PFSK-1 (cell line): Measurements from ENCODE around the gene ZDHHC9.
A peak's percentile ranks its signal among the peaks of the same experiment; 100 is the strongest.

ENCODE experiments used
- POLR2AphosphoS5 ChIP-seq: IDR thresholded peaks from 2 replicates; pipeline ENCODE4 v1.6.1; 2012; ENCODE audit warnings: low read depth, mild to moderate bottlenecking, control low read depth, low read length, moderate library complexity
- REST ChIP-seq, 2 experiments: IDR thresholded peaks; 2 replicates each; pipeline versions ENCODE4 v1.6.1 to v1.8.0; 2011 to 2012; ENCODE audit warnings: low read depth in 2 of 2, low read length in 2 of 2, control low read depth in 1 of 2, inconsistent platforms in 1 of 2, mild to moderate bottlenecking in 1 of 2, moderate library complexity in 1 of 2; ENCODE audit not compliant: insufficient read depth in 1 of 2
- SIN3A ChIP-seq: IDR thresholded peaks from 2 replicates; pipeline ENCODE4 v1.6.1; 2012; ENCODE audit warnings: mild to moderate bottlenecking, low read length, moderate library complexity, borderline replicate concordance; ENCODE audit not compliant: insufficient read depth
- TAF1 ChIP-seq: IDR thresholded peaks from 2 replicates; pipeline ENCODE4 v1.6.1; 2012; ENCODE audit warnings: low read length, control low read depth, borderline replicate concordance; ENCODE audit not compliant: insufficient read depth

GRCh38 chrX:129875669-129876068 is 32.0 kb upstream of the ZDHHC9 start:
- no peak for TF ChIP-seq POLR2AphosphoS5
- TF ChIP-seq REST (IDR thresholded peaks at IDR 0.05; ENCODE audit: insufficient read depth in 1 of 2, low read depth in 2 of 2, low read length in 2 of 2), result 0 out of 4 replicates have a peak, but pooled peaks of 1 of the 2 experiments have one; percentile 9
- no peak for TF ChIP-seq TAF1
- no peak for TF ChIP-seq SIN3A
